ENCODE results near the gene MBTPS1.
A peak's percentile ranks its signal among the peaks of the same experiment; 100 is the strongest.

The MBTPS1 gene

GRCh38 chr16:84033251-84034195, 83.2 kb downstream of the MBTPS1 start:
- no peak for DNase-seq

DNA sequence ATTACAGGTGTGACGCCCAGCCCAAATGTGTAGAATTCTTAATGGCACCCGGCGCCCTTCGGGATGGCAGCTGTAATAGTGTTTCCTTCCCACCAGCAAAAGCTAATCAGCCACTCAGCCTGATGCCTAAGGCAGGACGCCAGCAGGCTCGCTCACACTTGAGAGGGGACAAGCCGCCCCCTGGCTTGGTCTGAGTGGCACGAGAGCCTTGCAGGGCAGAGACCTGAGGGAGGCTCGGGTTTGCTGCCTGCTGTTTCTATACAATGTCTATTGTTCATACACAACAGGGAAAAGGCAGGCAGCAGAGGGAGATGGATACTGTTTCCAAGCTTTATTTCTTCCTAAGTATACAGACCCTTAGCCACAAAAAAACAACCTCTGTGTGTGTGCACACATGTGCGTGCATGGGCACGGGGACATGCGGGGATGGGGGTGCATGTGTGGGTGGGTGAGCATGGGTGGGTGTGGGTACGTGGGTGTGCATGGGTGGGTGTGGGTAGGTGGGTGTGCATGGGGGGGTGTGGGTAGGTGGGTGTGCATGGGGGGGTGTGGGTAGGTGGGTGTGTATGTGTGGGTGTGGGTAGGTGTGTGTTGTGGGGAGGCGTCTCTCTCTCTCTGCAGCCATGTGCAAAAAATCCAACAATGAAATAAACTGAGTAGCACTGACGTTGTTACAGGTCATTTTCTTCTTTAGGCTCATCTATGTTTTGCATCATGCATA, 84.1 kb downstream of the MBTPS1 start:
- no peak for DNase-seq

DNA sequence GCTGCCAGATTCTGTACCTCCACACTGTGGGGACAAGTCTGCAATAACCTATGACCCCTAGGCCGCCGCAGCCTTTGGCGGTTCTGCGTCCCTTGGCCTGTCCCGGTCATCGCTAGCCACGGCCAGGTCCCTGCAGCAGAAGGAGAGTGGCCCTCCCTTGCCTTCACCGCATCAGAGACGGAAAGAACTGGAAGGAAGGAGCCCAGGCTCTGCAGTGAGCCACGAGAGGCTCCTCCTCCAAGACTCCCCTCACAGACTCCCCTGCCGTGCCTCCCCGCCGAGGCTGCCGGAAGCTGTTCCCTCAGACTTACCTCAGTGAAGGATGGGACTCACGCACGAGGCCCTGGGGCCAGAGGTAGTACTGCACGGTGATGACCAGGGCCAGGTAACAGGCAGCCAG, 85.2 kb downstream of the MBTPS1 start:
- no peak for DNase-seq

DNA sequence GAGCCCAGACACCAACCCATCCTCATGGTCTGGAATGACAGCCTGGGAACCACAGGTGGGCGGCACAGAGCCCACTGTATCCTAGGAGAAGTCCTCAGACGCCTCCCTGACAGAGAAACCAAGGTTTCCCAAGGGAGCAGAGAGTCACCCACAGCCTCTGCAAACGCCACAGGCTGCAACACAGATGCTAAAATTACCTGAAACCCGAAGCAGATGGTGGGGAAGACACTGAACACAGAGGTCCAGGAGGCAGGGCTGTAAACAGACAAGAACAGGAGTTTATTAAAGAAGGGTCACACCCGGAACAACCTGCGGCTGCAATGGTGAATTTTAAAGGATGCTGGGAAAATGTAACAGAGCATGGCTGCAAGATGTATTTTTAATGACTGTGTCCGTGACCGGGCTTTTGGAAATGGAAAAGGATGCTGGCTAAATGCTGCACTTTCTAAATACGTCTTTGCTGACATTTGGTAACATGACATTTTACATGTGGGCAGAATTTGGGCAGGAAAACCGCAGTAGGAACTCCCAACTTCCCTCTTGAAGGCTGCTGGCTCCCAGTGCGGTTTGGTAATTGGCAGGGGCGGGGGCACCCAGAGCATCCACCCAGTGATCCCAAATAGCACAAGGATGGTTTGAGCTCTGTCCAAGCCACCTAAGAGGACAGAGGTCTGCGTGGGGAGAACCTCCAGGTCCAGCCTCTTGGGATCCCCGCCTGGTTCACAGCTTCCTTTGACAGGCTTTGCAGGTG, 87.3 kb downstream of the MBTPS1 start:
- no peak for DNase-seq

- no peak for DNase-seq
These were observed 89.1 kb downstream of the MBTPS1 start for GRCh38 chr16:84027625-84028024.

- DNase-seq, result no peak
These were observed 90.1 kb downstream of the MBTPS1 start for GRCh38 chr16:84026606-84027005.

DNA sequence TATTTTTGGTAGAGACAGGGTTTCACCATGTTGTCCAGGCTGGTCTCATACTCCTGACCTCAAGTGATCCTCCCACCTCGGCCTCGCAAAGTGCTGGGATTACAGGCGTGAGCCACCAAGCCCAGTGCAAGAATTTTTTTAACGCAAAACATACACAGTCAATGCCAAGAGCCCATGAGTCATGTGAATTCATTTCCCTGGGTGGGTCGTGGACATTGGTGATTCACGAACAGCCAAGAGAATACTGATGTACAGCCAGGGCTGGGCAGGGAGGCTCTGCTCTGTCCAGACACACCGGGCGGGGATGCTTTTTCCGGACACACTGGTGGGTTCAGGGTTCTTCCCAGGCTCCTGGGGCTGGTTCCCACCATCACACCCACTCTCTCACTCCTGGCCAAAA, 91.9 kb downstream of the MBTPS1 start:
- DNase-seq, result peak; percentile 14

DNA sequence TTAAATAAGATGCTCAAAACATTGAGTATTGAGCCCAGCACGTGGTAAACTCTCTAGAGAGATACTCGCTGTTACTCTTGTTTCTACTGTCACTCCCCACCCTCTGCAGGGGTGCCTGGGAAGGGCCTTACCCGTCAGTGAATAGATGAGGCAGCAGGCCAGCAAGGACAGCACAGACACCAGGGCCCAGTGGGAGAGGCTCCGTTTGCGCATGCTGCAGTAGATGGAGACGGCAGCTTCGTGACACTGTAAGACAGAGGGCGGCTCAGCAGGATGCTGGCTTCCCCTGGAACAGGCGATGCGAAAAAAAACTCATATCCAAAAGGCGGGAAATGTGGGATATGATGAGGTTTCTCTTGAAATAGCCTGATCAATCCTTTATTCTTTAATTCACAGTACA, 94.1 kb downstream of the MBTPS1 start:
- DNase-seq, result no peak

DNA sequence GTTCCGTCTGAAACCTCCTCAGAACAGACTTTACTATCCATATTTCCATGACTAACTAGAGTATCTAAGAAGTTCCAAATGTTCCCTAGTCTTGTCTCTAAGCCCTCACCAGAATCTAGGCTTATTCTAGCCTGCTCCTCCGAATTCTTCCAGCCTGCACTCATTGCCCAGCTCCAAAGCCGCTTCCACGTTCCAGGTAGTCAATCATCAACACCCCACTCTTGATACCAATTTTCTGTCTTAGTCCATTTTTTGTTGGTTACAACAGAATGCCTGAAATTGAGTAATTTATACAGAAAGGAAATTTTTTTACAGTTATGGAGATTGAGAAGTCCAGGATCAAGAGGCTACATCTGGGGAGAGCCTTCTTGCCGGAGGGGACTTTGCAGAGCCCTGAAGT, 95.3 kb downstream of the MBTPS1 start:
- no peak for DNase-seq

DNA sequence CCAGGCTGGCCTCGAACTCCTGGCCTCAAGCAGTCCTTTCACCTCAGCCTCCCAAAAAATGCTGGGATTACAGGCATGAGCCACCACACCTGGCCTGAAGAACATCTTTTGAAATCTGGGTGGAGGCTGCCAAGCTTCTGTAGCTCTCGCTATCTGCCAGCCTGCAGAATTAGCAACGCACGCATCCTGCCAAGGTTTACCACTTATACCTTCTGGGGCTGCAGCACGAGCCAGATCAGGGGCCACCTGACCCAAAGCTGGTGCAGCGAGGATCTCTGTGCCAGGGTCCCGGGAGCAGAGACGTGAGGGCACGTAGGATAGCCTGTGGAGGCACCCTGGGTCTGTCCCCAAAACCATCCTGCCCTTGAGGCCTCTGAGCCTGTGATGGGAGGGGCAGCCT, 96.4 kb downstream of the MBTPS1 start:
- DNase-seq, result no peak

- no peak for DNase-seq
These were observed 98.0 kb downstream of the MBTPS1 start for GRCh38 chr16:84018710-84019109.

GRCh38 chr16:84016477-84016876, 100.3 kb downstream of the MBTPS1 start:
- DNase-seq, result no peak

- no peak for DNase-seq
These were observed 101.3 kb downstream of the MBTPS1 start for GRCh38 chr16:84015399-84015798.

DNA sequence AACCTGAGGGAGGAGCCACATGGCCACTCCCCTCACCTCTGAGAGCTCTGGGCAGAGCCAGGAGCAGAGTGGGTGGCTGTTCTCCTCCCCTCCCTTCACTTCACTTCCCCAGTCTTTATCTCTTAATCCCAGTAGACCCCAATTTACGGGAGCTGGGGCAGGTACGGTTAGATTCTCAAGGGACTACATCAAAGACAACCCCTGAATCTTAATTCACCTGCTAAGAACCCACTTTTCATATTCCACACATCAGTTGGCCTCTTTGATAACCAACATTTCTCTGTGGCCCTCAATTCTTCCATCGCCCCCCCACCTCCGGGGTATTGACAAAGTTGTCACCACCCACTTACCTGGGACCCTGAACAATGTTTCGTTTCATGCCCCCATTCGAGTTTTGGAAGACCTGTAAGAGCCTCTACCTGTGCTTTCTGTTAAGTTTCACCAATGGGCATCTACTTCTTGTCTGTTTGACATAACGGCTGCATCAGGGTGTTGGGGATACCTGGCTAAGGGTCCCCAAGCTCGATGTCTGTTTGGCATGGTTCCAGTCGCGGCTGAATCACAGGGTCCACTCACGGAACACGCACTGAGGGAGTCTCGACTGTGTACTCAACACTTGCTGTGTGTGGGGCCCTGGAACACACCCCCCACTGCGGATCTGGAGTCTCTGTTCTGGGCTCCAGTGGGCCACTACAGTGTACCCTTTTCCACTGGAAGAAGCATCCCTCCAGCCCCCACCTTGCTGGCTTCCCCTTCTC, 102.0 kb downstream of the MBTPS1 start:
- DNase-seq, result no peak

DNA sequence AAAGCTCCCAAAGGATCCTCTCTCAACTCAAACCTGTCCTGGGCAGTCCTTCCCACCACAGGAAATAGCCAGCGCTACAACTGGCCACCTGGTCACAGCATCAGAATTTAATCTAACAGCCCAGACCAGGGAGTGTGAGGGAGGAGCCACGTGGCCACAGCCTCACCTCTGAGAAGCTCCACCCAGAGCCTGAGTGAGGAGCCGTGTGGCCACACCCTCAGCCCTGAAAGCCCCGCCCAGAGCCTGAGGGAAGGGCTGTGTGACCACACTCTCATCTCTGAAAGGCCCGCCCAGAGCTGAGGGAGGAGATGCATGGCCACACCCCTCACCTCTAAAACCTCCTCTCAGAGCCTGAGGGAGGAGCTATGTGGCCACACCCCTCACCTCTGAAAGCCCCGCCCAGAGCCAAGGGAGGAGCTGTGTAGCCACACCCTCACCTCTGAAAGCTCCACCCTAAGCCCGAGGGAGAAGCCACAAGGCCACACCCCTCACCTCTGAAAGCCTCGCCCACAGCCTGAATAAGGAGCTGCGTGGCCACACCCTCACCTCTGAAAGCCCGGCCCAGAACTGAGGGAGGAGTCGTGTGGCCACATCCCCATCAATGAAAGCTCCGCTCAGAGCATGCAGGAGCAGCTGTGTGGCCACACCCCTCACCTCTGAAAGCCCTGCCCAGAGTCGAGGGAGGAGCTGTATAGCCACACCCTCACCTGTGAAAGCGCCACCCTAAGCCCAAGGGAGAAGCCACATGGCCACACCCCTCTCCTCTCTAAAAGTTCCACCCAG, 102.8 kb downstream of the MBTPS1 start:
- peak; percentile 12 for DNase-seq

GRCh38 chr16:84009282-84009681, 107.5 kb downstream of the MBTPS1 start:
- DNase-seq, result no peak

DNA sequence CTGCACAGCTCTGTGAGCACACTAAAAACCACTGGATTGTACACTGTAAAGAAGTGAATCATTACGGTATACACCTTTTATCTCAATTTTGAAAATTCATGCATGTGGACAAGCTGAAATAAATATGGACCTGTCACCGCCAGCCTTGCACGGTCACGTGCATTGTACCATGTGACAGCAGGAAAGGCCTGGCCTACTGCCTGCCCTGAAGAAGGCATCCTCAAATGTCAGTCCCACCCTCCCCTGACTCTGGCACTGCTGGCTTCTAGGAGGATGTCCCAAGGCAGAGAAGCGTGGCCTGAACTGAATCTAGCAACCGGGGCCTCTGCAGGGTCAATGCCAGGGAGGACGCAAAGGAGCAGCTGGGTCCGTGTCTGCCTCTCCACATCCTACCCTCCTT, 108.8 kb downstream of the MBTPS1 start:
- DNase-seq, result no peak

DNA sequence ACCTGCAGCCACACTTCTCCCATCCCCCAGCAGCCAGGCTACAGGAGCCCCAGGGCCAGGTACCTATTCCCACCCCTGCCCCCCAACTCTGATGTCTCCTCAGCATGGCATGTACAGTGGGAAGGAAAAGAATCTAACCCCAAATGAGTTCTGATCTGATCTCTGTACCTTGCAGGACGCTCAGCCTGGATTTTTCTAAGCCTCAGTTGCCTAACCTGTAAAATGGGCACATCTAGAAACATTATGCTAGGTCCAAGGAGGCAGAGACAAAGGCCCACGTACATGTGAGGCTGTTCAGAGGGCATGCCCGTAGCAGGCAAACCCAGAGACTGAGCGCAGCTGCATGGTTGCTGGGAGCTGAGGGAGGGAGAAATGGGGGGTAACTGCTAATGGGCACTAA, 109.2 kb downstream of the MBTPS1 start:
- no peak for DNase-seq

DNA sequence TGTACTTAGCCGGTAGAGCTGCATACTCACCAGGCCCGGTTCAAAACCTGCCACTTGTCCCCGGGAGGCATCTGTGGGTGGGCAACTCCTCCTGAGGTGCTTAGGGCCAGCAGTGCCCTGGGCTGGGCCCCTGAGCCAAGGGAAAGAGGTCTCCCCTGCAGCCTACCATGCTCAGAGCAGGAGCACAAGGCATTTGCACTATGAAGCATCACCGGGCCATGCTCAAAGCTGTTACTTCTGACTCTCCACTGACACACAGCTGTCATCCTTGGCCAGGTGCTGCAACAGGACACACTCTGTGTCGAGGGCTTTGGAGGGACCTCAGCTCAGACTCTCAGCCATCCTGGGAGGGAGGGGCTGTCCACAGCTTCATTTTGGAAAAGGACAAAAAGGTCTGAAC, 111.4 kb downstream of the MBTPS1 start:
- no peak for DNase-seq

GRCh38 chr16:84004442-84004841, 112.3 kb downstream of the MBTPS1 start:
- DNase-seq, result no peak
